Karpas-422 (cell line): Measurements from ENCODE around the gene NRXN3. TPM values are rescaled to one million over a fixed set of nuclear protein-coding genes. Genes with fewer than 3 reads are reported as not detected.

Source experiments
- DNase-seq: peaks from one replicate; pipeline ENCODE4 v3.0.0-alpha.2; 2015
- H2AFZ ChIP-seq: fragments of 200-600 bp; sonication (generic); 2 replicates; pipeline ENCODE4 v1.6.1; 2014; ENCODE audit warnings: antibody characterized with exemption, low read length, mixed read lengths
- H3K27ac ChIP-seq: fragments of 200-600 bp; sonication (generic); 2 replicates; pipeline ENCODE4 v1.5.1; 2014; ENCODE audit warnings: mild to moderate bottlenecking, low read length, moderate library complexity
- H3K27me3 ChIP-seq: fragments of 200-600 bp; sonication (generic); 2 replicates; pipeline ENCODE4 v1.6.1; 2014; ENCODE audit warnings: low read length, mixed read lengths
- H3K36me3 ChIP-seq: fragments of 200-600 bp; sonication (generic); 2 replicates; pipeline ENCODE4 v1.6.1; 2014; ENCODE audit warnings: low read length, mixed read lengths; ENCODE audit not compliant: insufficient read depth
- H3K4me1 ChIP-seq: fragments of 200-600 bp; sonication (generic); 2 replicates; pipeline ENCODE4 v1.6.1; 2014; ENCODE audit warnings: mild to moderate bottlenecking, low read length, mixed read lengths
- H3K4me2 ChIP-seq: fragments of 200-600 bp; sonication (generic); 2 replicates; pipeline ENCODE4 v1.6.1; 2014; ENCODE audit warnings: low read length, low read depth, mild to moderate bottlenecking; ENCODE audit not compliant: poor library complexity, severe bottlenecking
- H3K4me3 ChIP-seq: fragments of 200-600 bp; sonication (generic); 2 replicates; pipeline ENCODE4 v1.5.1; 2014; ENCODE audit warnings: mild to moderate bottlenecking, antibody characterized with exemption, low read length, mixed read lengths
- H3K79me2 ChIP-seq: fragments of 200-600 bp; sonication (generic); 2 replicates; pipeline ENCODE4 v1.6.1; 2014; ENCODE audit warnings: mild to moderate bottlenecking, low read length, mixed read lengths
- H3K9ac ChIP-seq: fragments of 200-600 bp; sonication (generic); 2 replicates; pipeline ENCODE4 v1.6.0; 2014; ENCODE audit warnings: low read length
- H3K9me2 ChIP-seq: fragments of 200-600 bp; sonication (generic), shearing (Covaris generic); replicated peaks from 2 replicates; pipeline ENCODE4 v1.6.0; 2014; ENCODE audit warnings: mild to moderate bottlenecking, low read length, moderate library complexity; ENCODE audit not compliant: insufficient read depth
- H3K9me3 ChIP-seq: fragments of 300-700, 200-600 bp; sonication (generic); 2 replicates; pipeline ENCODE4 v1.6.1; 2014; ENCODE audit warnings: low read length, mixed read lengths
- H4K20me1 ChIP-seq: fragments of 200-600 bp; sonication (generic); 2 replicates; pipeline ENCODE4 v1.6.1; 2014; ENCODE audit warnings: mild to moderate bottlenecking, antibody characterized with exemption, low read length, low read depth; ENCODE audit not compliant: insufficient read depth
- total RNA-seq: library from RNA; depleted of rRNA; stranded (reverse); fragments of >200 nt; shearing (Covaris generic); gene quantifications from 2 replicates; pipeline ENCODE4 v1.2.3, GENCODE V29; 2014; ENCODE audit warnings: low replicate concordance

NRXN3 gene
- total RNA-seq, 1 experiment from 2014 or later, result not detected

DNA sequence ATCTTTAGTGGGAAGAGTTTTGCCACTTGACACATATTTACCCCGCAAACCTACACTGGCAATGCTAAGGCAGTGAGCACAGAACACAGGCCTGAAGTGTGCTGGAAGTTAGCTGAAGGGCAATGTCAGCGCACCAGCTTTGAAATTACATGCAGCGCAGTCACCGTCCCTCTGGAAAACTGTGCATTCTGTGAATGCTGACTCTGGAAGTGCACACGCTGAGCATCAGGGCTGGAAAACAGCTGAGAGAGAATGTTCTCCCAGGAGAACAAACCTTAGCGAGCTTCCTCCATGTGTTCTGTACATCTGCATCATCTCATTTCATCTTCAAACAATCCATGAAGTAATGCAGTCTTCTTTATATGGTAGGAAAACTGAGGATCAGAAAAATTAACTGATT lies 448.2 kb downstream of the NRXN3 start:
- no peaks in the 10 kb centered on the region for H3K9me2 ChIP-seq
- H4K20me1 ChIP-seq, result no peaks in the 10 kb centered on the region
- H3K27me3 ChIP-seq, result peaks cover 5% of the 10 kb centered on the region; the same call in 1 of the 2 replicates
- no peaks in the 10 kb centered on the region for H3K79me2 ChIP-seq
- no peaks in the 10 kb centered on the region for H3K36me3 ChIP-seq
- DNase-seq, result no peak
- H2AFZ ChIP-seq, result no peak overlapping the region
- H3K4me3 ChIP-seq, result no peak overlapping the region
- H3K9me3 ChIP-seq, result no peaks in the 10 kb centered on the region
- H3K27ac ChIP-seq, result no peak overlapping the region
- no peak overlapping the region for H3K9ac ChIP-seq
- no peak overlapping the region for H3K4me2 ChIP-seq
- H3K4me1 ChIP-seq, result no peaks in the 10 kb centered on the region

DNA sequence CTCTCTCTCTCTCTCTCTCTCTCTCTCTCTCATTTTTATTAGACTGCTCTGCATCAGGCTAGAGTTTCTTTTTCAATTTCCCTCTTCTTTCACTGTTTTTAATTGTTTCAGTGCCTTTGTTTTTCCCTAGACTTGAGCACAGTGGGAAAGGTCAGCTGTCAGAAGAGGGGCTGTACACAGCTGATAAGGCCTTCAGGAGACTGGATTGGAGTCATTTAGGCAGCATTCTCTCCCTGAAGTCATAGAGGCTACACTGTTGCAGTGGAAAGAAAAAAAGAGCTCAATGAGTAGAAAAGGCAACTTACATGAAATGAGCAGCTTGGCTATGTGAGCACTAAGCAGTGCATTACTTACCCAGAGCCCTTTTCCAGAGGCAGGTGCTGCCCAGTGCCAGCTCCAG lies 456.9 kb downstream of the NRXN3 start:
- H3K27ac ChIP-seq, result no peak overlapping the region
- peaks cover 4% of the 10 kb centered on the region; the same call in 1 of the 2 replicates for H3K27me3 ChIP-seq
- no peak overlapping the region for H3K4me3 ChIP-seq
- no peak for DNase-seq
- no peaks in the 10 kb centered on the region for H3K9me2 ChIP-seq
- H3K4me1 ChIP-seq, result no peaks in the 10 kb centered on the region
- H2AFZ ChIP-seq, result no peak overlapping the region
- no peaks in the 10 kb centered on the region for H3K36me3 ChIP-seq
- no peaks in the 10 kb centered on the region for H4K20me1 ChIP-seq
- H3K9ac ChIP-seq, result no peak overlapping the region
- H3K79me2 ChIP-seq, result no peaks in the 10 kb centered on the region
- no peaks in the 10 kb centered on the region for H3K9me3 ChIP-seq
- H3K4me2 ChIP-seq, result no peak overlapping the region

DNA sequence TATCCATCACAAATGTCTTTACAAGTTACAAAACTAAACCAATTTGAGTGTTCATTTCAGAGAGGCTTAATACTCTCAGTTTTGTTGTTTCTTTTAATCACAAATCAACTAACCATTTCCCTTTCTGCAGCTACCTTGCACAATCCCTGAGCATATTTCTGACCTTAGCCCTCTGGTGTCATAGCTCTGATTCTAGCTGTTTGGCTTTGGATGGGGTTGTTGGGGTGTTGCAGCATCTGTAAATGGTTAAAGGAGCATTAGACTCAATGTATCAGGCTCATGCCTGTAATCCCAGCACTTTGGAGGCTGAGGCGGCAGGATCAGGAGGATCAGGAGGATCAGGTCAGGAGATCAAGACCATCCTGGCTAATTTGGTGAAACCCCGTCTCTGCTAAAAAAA lies 461.4 kb downstream of the NRXN3 start:
- Histone ChIP-seq H3K4me3 (no peak overlapping the region), H3K79me2 (no peaks in the 10 kb centered on the region), H2AFZ (no peak overlapping the region), H3K9ac (no peak overlapping the region), H3K27ac (no peak overlapping the region), H4K20me1 (no peaks in the 10 kb centered on the region), H3K36me3 (no peaks in the 10 kb centered on the region), H3K4me2 (no peak overlapping the region), H3K4me1 (no peaks in the 10 kb centered on the region), H3K9me2 (no peaks in the 10 kb centered on the region), H3K9me3 (no peaks in the 10 kb centered on the region), H3K27me3 (no peaks in the 10 kb centered on the region)
- DNase-seq, result no peak

DNA sequence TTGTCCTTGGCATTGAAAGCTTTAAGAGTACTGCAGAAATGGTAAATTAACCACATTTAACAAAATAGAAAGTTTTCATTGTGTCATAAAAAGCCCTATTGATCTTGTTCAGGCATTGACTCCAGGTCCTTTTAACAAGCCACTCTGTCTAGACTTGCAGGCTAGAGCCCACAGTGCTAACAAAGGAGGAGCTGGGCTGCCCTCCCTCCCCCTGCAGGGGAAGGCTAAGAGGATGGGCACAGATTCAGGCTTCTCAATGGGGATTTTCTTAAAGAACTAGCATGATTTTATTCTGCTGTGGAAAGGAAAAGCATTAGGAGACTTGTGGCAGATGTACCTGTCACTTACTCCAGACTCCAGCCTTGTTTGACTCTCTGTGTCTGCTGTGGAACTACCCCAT lies 463.6 kb downstream of the NRXN3 start:
- Histone ChIP-seq H3K36me3 (no peaks in the 10 kb centered on the region), H3K27ac (no peak overlapping the region), H3K27me3 (no peaks in the 10 kb centered on the region), H3K4me3 (no peak overlapping the region), H3K9me3 (no peaks in the 10 kb centered on the region), H4K20me1 (no peaks in the 10 kb centered on the region), H3K9ac (no peak overlapping the region), H3K9me2 (no peaks in the 10 kb centered on the region), H3K79me2 (no peaks in the 10 kb centered on the region), H3K4me1 (no peaks in the 10 kb centered on the region), H3K4me2 (no peak overlapping the region), H2AFZ (no peak overlapping the region)
- no peak for DNase-seq

DNA sequence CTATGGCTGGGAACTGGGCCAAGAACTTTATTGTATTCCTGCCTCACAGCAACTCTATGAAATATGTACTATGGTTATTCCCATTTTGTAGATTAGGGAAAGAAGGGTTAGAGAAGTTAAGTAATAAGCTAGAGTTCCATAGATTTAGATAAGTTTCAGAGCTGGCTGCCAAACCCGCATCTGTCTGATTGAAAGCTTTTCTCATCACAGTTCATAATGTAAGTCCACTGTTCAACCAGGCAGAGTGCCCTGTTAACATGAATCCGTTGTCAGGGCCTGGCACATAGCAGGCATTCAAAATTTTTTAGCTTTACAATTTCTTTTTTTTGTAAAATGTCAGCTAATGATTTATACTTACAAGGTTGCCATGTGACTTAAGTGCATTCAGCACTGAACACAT lies 467.3 kb downstream of the NRXN3 start:
- Histone ChIP-seq H3K9ac (no peak overlapping the region), H3K4me3 (no peak overlapping the region), H3K27ac (no peak overlapping the region), H4K20me1 (no peaks in the 10 kb centered on the region), H3K36me3 (no peaks in the 10 kb centered on the region), H3K9me2 (no peaks in the 10 kb centered on the region), H3K4me2 (no peak overlapping the region), H2AFZ (no peak overlapping the region), H3K79me2 (no peaks in the 10 kb centered on the region), H3K4me1 (no peaks in the 10 kb centered on the region), H3K9me3 (no peaks in the 10 kb centered on the region), H3K27me3 (no peaks in the 10 kb centered on the region)
- DNase-seq, result no peak

DNA sequence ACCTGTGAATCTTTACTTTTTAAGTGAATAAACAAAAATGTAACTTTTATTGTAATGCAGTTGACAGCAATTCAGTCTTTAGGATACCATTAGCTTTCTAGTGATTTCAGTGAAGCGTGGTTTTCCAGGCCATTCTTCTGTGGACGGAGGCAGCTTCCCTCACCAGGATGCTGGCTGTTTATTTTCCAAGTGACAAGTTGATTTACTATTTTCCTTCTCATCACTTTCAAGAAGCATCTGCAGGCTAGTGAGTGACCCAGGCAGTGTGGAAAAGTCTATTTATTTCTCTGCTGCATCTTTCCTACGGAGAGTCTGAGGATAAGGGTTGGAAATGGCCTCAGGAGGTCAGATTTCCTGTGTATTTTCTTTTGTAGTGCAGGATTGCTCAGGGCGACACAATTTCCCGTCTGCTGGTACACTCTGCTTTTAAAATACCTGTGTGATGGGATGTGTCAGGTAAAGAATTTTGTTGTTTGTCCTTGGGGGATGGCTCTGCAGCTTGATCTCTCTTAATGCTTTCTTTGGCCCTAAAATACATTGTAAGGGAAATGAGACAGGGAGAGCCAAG lies 467.8 kb downstream of the NRXN3 start:
- Histone ChIP-seq H3K9me3 (no peaks in the 10 kb centered on the region), H3K4me1 (no peaks in the 10 kb centered on the region), H4K20me1 (no peaks in the 10 kb centered on the region), H3K36me3 (no peaks in the 10 kb centered on the region), H3K9ac (no peak overlapping the region), H2AFZ (no peak overlapping the region), H3K4me2 (no peak overlapping the region), H3K79me2 (no peaks in the 10 kb centered on the region), H3K4me3 (no peak overlapping the region), H3K9me2 (no peaks in the 10 kb centered on the region), H3K27me3 (no peaks in the 10 kb centered on the region), H3K27ac (no peak overlapping the region)
- no peak for DNase-seq

DNA sequence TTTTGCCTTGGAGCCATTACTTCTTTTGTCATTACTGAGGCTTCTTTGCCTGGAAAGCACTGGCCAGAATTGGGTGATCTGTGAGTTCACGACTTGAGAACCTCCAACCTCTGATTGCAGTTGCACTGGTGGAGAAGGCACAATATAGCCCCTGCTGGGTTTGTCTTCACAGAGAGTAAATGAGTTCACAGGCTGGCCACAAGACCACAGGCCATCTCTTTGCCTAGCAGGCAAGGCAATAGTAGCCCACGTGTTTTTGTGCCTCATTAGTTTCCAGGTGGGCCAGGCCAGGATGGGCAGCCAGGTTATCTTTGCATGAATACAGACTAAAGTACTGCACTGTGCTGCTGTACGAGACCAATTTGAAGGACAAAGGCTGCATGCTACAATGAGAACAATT lies 468.8 kb downstream of the NRXN3 start:
- no peak for DNase-seq
- no peaks in the 10 kb centered on the region for H3K79me2 ChIP-seq

DNA sequence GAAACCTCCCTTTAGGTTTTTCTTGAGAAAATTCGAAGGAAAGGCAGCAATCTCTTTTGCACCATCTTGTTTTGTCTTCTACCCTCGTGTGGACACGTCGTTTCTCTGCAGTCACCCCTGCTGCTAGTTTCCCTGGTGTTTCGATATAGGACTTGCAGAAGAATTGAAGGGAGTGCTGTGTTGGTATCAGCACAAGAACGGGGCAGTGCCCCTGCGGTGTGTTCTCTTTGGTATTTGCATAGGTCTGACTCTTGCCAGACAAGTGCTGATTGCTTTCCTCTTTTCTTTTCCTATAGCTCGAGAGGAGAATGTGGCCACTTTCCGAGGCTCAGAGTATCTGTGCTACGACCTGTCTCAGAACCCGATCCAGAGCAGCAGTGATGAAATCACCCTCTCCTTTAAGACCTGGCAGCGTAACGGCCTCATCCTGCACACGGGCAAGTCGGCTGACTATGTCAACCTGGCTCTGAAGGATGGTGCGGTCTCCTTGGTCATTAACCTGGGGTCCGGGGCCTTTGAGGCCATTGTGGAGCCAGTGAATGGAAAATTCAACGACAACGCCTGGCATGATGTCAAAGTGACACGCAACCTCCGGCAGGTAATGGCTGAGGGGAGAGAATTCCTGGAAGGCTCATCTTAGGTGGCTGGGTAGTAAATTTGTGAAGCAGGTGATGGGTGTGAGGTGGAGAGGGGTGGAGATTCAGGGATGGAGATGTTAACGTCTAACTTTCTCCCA lies 474.8 kb downstream of the NRXN3 start:
- H3K9ac ChIP-seq, result no peak overlapping the region
- no peaks in the 10 kb centered on the region for H3K36me3 ChIP-seq
- no peaks in the 10 kb centered on the region for H3K9me3 ChIP-seq
- no peaks in the 10 kb centered on the region for H3K27me3 ChIP-seq
- no peak overlapping the region for H2AFZ ChIP-seq
- H3K4me3 ChIP-seq, result no peak overlapping the region
- H4K20me1 ChIP-seq, result no peaks in the 10 kb centered on the region
- H3K27ac ChIP-seq, result no peak overlapping the region
- H3K79me2 ChIP-seq, result no peaks in the 10 kb centered on the region
- no peaks in the 10 kb centered on the region for H3K4me1 ChIP-seq
- no peak for DNase-seq
- H3K4me2 ChIP-seq, result no peak overlapping the region
- no peaks in the 10 kb centered on the region for H3K9me2 ChIP-seq

More for the DNA sequence above, 468.8 kb downstream of the NRXN3 start:
- H3K9me3 ChIP-seq, result no peaks in the 10 kb centered on the region
- H3K27ac ChIP-seq, result no peak overlapping the region
- H3K36me3 ChIP-seq, result no peaks in the 10 kb centered on the region
- no peak overlapping the region for H3K4me3 ChIP-seq
- H3K27me3 ChIP-seq, result no peaks in the 10 kb centered on the region
- no peak overlapping the region for H2AFZ ChIP-seq
- H3K9me2 ChIP-seq, result no peaks in the 10 kb centered on the region
- no peaks in the 10 kb centered on the region for H4K20me1 ChIP-seq
- no peaks in the 10 kb centered on the region for H3K4me1 ChIP-seq
- no peak overlapping the region for H3K9ac ChIP-seq
- no peak overlapping the region for H3K4me2 ChIP-seq
